ENCODE measurements around the gene FCER1G.

- no peak for TF ChIP-seq POLR2AphosphoS5 (IDR thresholded peaks at IDR 0.05)
- no peak for TF ChIP-seq CTCF (IDR thresholded peaks at IDR 0.05)
- no peak for TF ChIP-seq EP300 (IDR thresholded peaks at IDR 0.05; ENCODE audit: low read depth)
Observed at GRCh38 chr1:161179698-161180097, 35.4 kb upstream of the FCER1G start.
